Measurements from ENCODE around the gene UGT1A3. TPM values are rescaled to one million over a fixed set of nuclear protein-coding genes. Genes with fewer than 3 reads are reported as not detected.
"Not testable (repeated sequence)": the region's sequence is repeated elsewhere in the genome, so short reads cannot be mapped to it uniquely, and the experiment has no call there.

The UGT1A3 gene
- total and polyA plus RNA-seq, 8 donors = not detected

DNA sequence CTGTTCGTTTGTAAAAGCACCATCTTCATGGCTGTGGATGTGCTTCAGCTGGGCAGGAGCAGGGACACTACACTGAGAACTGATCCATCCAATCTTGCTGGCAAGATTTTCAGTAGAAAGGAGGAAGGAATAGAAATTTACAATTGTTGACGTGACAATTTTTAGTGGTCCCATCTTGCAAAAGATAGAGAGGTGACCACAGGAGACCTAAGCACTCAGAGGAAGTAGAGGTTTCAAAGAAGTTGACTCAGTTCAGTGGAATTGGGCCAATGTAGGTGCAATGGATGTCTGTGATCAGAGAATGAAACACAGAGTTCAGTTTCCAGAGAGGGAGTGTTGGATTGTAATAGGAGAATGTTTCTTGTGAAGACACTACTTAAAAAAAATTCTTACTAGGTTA, 14.7 kb upstream of the UGT1A3 start:
- TF ChIP-seq, protein P1, sequence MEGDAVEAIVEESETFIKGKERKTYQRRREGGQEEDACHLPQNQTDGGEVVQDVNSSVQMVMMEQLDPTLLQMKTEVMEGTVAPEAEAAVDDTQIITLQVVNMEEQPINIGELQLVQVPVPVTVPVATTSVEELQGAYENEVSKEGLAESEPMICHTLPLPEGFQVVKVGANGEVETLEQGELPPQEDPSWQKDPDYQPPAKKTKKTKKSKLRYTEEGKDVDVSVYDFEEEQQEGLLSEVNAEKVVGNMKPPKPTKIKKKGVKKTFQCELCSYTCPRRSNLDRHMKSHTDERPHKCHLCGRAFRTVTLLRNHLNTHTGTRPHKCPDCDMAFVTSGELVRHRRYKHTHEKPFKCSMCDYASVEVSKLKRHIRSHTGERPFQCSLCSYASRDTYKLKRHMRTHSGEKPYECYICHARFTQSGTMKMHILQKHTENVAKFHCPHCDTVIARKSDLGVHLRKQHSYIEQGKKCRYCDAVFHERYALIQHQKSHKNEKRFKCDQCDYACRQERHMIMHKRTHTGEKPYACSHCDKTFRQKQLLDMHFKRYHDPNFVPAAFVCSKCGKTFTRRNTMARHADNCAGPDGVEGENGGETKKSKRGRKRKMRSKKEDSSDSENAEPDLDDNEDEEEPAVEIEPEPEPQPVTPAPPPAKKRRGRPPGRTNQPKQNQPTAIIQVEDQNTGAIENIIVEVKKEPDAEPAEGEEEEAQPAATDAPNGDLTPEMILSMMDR (IDR thresholded peaks at IDR 0.05) = no peak
- Histone ChIP-seq H3K4me3 (no peak overlapping the region), H3K36me3 (no peaks in the 10 kb centered on the region), H3K27ac (no peak overlapping the region), H3K9me3 (no peaks in the 10 kb centered on the region), H3K4me1 (no peaks in the 10 kb centered on the region), H3K27me3 (peaks cover 0 to 15% of the 10 kb centered on the region in 2 donors)
- no peak for ATAC-seq
- intact Hi-C loops (cut with DNase I) = no loop called here
- DNase-seq = no peak

- no peaks in the 10 kb centered on the region for H3K36me3 ChIP-seq
- no peak within 1 kb of the TSS for H3K27ac ChIP-seq
- no peaks in the 10 kb centered on the region for H3K4me1 ChIP-seq
- ATAC-seq (no peak), DNase-seq (no peak)
- peaks cover 0 to 15% of the 10 kb centered on the region in 2 donors for H3K27me3 ChIP-seq
- no peak within 1 kb of the TSS for H3K4me3 ChIP-seq
- intact Hi-C loops (cut with DNase I) = no loop called here
- TF ChIP-seq, protein P1 (IDR thresholded peaks at IDR 0.05) = no peak
- no peaks in the 10 kb centered on the region for H3K9me3 ChIP-seq
These were observed 10.3 kb upstream of the UGT1A3 start, which contains the start of gene UGT1A4 for GRCh38 chr2:233718552-233718951. TSS of gene UGT1A4 (plus strand) at chr2:233718736. CDS start at chr2:233718821, 85 bp downstream.

DNA sequence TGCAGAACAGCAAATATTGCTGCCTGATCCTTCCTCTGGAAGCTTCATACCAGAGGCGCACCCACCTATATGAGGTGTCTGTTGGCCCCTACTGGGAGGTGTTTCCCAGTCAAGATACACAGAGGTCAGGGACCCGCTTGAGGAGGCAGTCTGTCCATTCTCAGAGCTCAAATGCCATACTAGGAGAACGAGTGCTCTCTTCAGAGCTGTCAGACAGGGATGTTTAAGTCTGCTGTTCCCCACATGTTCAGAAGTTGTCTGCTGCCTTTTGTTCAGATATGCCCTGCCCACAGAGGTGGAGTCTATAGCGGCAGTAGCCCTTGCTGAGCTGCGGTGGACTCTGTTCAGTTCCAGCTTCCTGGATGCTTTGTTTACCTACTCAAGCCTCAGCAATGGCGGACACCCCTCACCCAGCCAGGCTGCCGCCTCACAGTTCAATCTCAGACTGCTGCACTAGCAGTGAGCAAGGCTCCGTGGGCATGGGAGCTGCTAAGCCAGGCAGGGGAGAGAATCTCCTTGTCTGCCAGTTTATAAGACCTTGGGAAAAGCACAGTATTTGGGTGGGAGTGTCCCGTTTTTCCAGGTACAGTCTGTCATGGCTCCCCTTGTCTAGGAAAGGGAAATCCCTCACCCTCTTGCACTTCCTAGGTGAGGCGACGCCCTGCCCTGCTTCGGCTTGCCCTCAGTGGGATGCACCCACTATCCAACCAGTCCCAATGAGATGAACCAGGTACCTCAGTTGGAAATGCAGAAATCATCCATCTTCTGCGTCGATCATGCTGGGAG, 8.2 kb downstream of the UGT1A3 start:
- H3K27me3 ChIP-seq = peaks cover 0 to 12% of the 10 kb centered on the region in 2 donors
- DNase-seq; H3K27ac ChIP-seq; H3K9me3 ChIP-seq; H3K36me3 ChIP-seq; H3K4me3 ChIP-seq; H3K4me1 ChIP-seq; ATAC-seq; intact Hi-C loops (cut with DNase I): not testable (repeated sequence)

DNA sequence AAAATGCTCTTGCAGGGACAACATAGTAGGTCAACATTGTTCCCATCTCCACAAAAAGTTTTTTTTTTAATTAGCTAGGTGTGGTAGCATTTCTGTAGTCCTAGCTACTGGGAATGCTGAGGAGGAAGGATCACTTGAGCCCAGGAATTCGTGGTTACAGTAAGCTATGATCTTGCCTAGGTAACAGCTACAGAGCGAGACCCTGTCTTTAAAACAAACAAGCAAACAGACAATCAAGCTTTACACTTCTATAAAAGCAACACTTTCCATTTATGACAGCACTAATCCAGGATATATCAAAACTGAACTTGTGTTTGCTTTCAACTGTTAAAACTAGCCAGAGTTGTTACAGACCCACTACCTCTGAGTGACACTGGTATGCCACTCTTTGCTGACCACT, 12.0 kb downstream of the UGT1A3 start:
- Histone ChIP-seq H3K9me3 (no peaks in the 10 kb centered on the region), H3K4me3 (no peak overlapping the region), H3K4me1 (no peaks in the 10 kb centered on the region), H3K27ac (no peak overlapping the region), H3K36me3 (no peaks in the 10 kb centered on the region), H3K27me3 (peaks cover 0 to 18% of the 10 kb centered on the region in 2 donors)
- ATAC-seq (no peak), DNase-seq (no peak)
- TF ChIP-seq, protein P1 (IDR thresholded peaks at IDR 0.05) = no peak
- intact Hi-C loops (cut with DNase I) = no loop called here

DNA sequence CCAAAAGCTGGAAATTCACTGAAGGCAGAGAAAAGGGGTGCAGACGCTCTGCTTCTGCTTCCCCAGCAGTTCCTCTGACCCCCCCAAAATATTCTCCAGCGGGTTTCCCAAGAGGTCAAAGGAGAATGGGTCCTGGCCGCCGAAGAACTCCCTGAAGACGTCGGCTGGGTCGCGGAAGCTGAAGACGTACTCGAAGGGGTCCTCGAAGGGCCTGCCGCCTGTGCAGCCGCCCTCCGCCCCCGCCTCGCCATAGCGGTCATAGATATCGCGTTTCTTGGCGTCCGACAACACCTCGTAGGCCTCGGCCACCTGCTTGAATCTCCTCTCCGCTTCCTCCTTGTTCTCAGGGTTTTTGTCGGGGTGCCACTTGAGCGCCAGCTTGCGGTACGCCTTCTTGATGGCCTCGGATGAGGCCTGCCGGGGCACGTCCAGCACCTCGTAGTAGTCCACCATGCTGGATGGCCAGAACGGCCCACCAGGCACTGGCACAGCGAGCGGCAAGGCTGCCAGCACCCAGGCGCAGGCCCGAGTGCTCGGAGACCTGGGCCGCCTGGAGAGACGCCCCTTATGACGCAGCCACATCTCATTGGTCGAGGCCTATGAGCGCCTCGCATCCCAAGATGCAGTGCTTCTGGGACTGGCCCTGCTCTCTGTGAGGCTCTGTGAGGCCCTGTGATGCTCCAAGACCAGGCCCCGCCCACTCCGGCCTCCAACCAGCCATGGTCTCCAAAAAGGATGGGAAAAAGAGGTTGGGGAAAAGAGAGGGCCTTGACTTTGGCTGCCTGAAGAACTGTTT, 14.8 kb downstream of the UGT1A3 start:
- peaks cover 0 to 5% of the 10 kb centered on the region in 2 donors for H3K27me3 ChIP-seq
- no peak overlapping the region for H3K4me3 ChIP-seq
- intact Hi-C loops (cut with DNase I) = no loop called here
- ATAC-seq = no peak
- H3K4me1 ChIP-seq = no peaks in the 10 kb centered on the region
- TF ChIP-seq, protein P1 (IDR thresholded peaks at IDR 0.05) = no peak
- no peaks in the 10 kb centered on the region for H3K9me3 ChIP-seq
- H3K36me3 ChIP-seq = no peaks in the 10 kb centered on the region
- no peak overlapping the region for H3K27ac ChIP-seq
- DNase-seq = peak in 1 of 4 donors; percentile 73
